IMR-90 (cell line): Measurements from ENCODE around the gene ACADS. TPM values are rescaled to one million over a fixed set of nuclear protein-coding genes. Genes with fewer than 3 reads are reported as not detected.

Experiments
- ATAC-seq: fragments of 200-7000 bp; cut with Tn5 transposase; 2 replicates; pipeline ENCODE4 v1.9.1; 2020; ENCODE audit warnings: low read depth, mild to moderate bottlenecking, moderate library complexity
- BruUV-seq: library from RNA; stranded (reverse); fragments of 400-500 nt; replicated peaks from 2 replicates; lab custom pipeline; 2021; lab: Mats Ljungman, UMichigan
- CTCF ChIA-PET: fragments of 300-600 bp; formaldehyde crosslinking; extraction: SDS; loops from one replicate; lab custom pipeline; 2021; ENCODE audit warnings: antibody characterized with exemption; lab: Yijun Ruan, JAX
- POLR2A ChIA-PET: fragments of 300-600 bp; sonication (Branson Sonifier 250); formaldehyde crosslinking; loops from one replicate; lab custom pipeline; 2022; ENCODE audit warnings: antibody characterized with exemption; ENCODE audit not compliant: unreplicated experiment; lab: Charles Lee
- DNase-seq: peaks from one replicate; pipeline ENCODE4 v3.0.0; 2013
- H2AFZ ChIP-seq: replicated peaks from 2 replicates; pipeline ENCODE3; 2013; ENCODE audit warnings: low read length, mild to moderate bottlenecking; ENCODE audit not compliant: poor library complexity
- H2AK5ac ChIP-seq: 2 replicates; pipeline ENCODE4 v1.6.1; 2013; ENCODE audit warnings: low read depth, low read length, inconsistent platforms
- H2AK9ac ChIP-seq: replicated peaks from 2 replicates; pipeline ENCODE3; 2013; ENCODE audit warnings: mild to moderate bottlenecking, low read depth, low read length, moderate library complexity; ENCODE audit not compliant: poor library complexity
- H2BK120ac ChIP-seq: 2 replicates; pipeline ENCODE4 v1.6.1; 2013; ENCODE audit warnings: low read depth, low read length, inconsistent platforms
- H2BK15ac ChIP-seq: 3 replicates; pipeline ENCODE4 v1.6.1; 2013; ENCODE audit warnings: low read depth, low read length, inconsistent platforms
- H2BK20ac ChIP-seq: 2 replicates; pipeline ENCODE4 v1.6.1; 2013; ENCODE audit warnings: low read depth, mild to moderate bottlenecking, inconsistent platforms, low read length, moderate library complexity
- H2BK5ac ChIP-seq: 2 replicates; pipeline ENCODE4 v1.6.1; 2013; ENCODE audit warnings: mild to moderate bottlenecking, low read depth, low read length, inconsistent platforms; ENCODE audit not compliant: poor library complexity, severe bottlenecking
- H3K14ac ChIP-seq: replicated peaks from 2 replicates; pipeline ENCODE4 v1.6.1; 2013; ENCODE audit warnings: low read depth, low read length, inconsistent platforms
- H3K18ac ChIP-seq: 2 replicates; pipeline ENCODE4 v1.6.1; 2013; ENCODE audit warnings: low read depth, low read length, control low read depth
- H3K23ac ChIP-seq: 2 replicates; pipeline ENCODE4 v1.6.1; 2013; ENCODE audit warnings: low read depth, low read length, inconsistent platforms
- H3K27ac ChIP-seq: 2 replicates; pipeline ENCODE4 v1.5.1; 2013; ENCODE audit warnings: mild to moderate bottlenecking, control low read depth, low read length; ENCODE audit not compliant: insufficient read depth
- H3K27me3 ChIP-seq: 2 replicates; pipeline ENCODE4 v1.6.1; 2013; ENCODE audit warnings: low read length; ENCODE audit not compliant: control insufficient read depth, insufficient read depth
- H3K36me3 ChIP-seq: 2 replicates; pipeline ENCODE4 v1.6.1; 2013; ENCODE audit warnings: low read length, mixed read lengths; ENCODE audit not compliant: control insufficient read depth, insufficient read depth
- H3K4ac ChIP-seq: 2 replicates; pipeline ENCODE4 v1.6.1; 2013; ENCODE audit warnings: low read depth, low read length, inconsistent platforms
- H3K4me1 ChIP-seq: 2 replicates; pipeline ENCODE4 v1.6.1; 2013; ENCODE audit warnings: low read length, mixed read lengths; ENCODE audit not compliant: control insufficient read depth, insufficient read depth
- H3K4me2 ChIP-seq: 2 replicates; pipeline ENCODE4 v1.6.1; 2013; ENCODE audit warnings: low read depth, mild to moderate bottlenecking, control low read depth, low read length, moderate library complexity
- H3K4me3 ChIP-seq: 2 replicates; pipeline ENCODE4 v1.5.1; 2013; ENCODE audit warnings: low read depth, mild to moderate bottlenecking, control low read depth, low read length, moderate library complexity; ENCODE audit not compliant: insufficient read depth
- H3K56ac ChIP-seq: 2 replicates; pipeline ENCODE4 v1.6.1; 2013; ENCODE audit warnings: low read length, inconsistent platforms; ENCODE audit not compliant: insufficient read depth; ENCODE audit errors: extremely low read depth
- H3K79me1 ChIP-seq, 2 experiments: 2 replicates each; pipeline ENCODE4 v1.6.1; 2013; ENCODE audit warnings: low read length in 2 of 2, inconsistent platforms in 1 of 2, low read depth in 1 of 2
- H3K9ac ChIP-seq: 2 replicates; pipeline ENCODE4 v1.6.1; 2013; ENCODE audit warnings: low read depth, low read length, control low read depth
- H3K9me1 ChIP-seq: 2 replicates; pipeline ENCODE4 v1.6.1; 2013; ENCODE audit warnings: low read length, inconsistent platforms; ENCODE audit not compliant: insufficient read depth
- H3K9me3 ChIP-seq: 2 replicates; pipeline ENCODE4 v1.6.1; 2013; ENCODE audit warnings: low read length; ENCODE audit not compliant: control insufficient read depth, insufficient read depth
- H4K20me1 ChIP-seq: 2 replicates; pipeline ENCODE4 v1.6.1; 2013; ENCODE audit warnings: low read length, inconsistent platforms; ENCODE audit not compliant: insufficient read depth
- H4K5ac ChIP-seq: 2 replicates; pipeline ENCODE4 v1.6.1; 2013; ENCODE audit warnings: mild to moderate bottlenecking, low read depth, low read length, control low read depth
- H4K8ac ChIP-seq, 2 experiments: 2 replicates each; pipeline ENCODE4 v1.6.1; 2013; ENCODE audit warnings: low read depth in 2 of 2, low read length in 2 of 2, control low read depth in 1 of 2, inconsistent platforms in 1 of 2
- H4K91ac ChIP-seq: 2 replicates; pipeline ENCODE4 v1.6.1; 2013; ENCODE audit warnings: low read depth, low read length, inconsistent platforms; ENCODE audit not compliant: insufficient read depth
- BHLHE40 ChIP-seq: fragments of 150-350 bp; IDR thresholded peaks from 2 replicates; pipeline ENCODE4 v1.6.1; 2016; ENCODE audit warnings: mild to moderate bottlenecking, low read depth, low read length
- CEBPB ChIP-seq: IDR thresholded peaks from 2 replicates; pipeline ENCODE4 v1.6.1; 2012; ENCODE audit warnings: low read depth, low read length, improper control_type of control experiment
- CHD1 ChIP-seq: IDR thresholded peaks from 2 replicates; pipeline ENCODE4 v1.6.1; 2012; ENCODE audit warnings: low read depth, low read length, improper control_type of control experiment
- FOS ChIP-seq: fragments of 150-350 bp; IDR thresholded peaks from 2 replicates; pipeline ENCODE4 v1.6.1; 2016; ENCODE audit warnings: low read depth, low read length
- MAFK ChIP-seq: IDR thresholded peaks from 2 replicates; pipeline ENCODE4 v1.6.1; 2012; ENCODE audit warnings: low read depth, low read length, improper control_type of control experiment
- MAZ ChIP-seq: IDR thresholded peaks from 2 replicates; pipeline ENCODE4 v1.6.1; 2012; ENCODE audit warnings: low read depth, mild to moderate bottlenecking, low read length, improper control_type of control experiment, moderate library complexity, borderline replicate concordance
- MXI1 ChIP-seq: IDR thresholded peaks from 2 replicates; pipeline ENCODE4 v1.6.1; 2012; ENCODE audit warnings: low read depth, mild to moderate bottlenecking, low read length, moderate library complexity, borderline replicate concordance
- NFE2L2 ChIP-seq: fragments of 150-350 bp; IDR thresholded peaks from 2 replicates; pipeline ENCODE4 v1.6.1; 2016; ENCODE audit warnings: low read depth, mild to moderate bottlenecking, low read length
- POLR2A ChIP-seq: IDR thresholded peaks from 2 replicates; pipeline ENCODE4 v1.6.1; 2012; ENCODE audit warnings: mild to moderate bottlenecking, low read depth, low read length
- RAD21 ChIP-seq: IDR thresholded peaks from 2 replicates; pipeline ENCODE4 v1.6.1; 2012; ENCODE audit warnings: low read length, improper control_type of control experiment
- RCOR1 ChIP-seq: IDR thresholded peaks from 2 replicates; pipeline ENCODE4 v1.6.1; 2012; ENCODE audit warnings: mild to moderate bottlenecking, low read length, improper control_type of control experiment; ENCODE audit not compliant: insufficient replicate concordance
- RFX5 ChIP-seq: IDR thresholded peaks from 2 replicates; pipeline ENCODE4 v1.8.0; 2012; ENCODE audit warnings: low read depth, mild to moderate bottlenecking, low read length, moderate library complexity
- SMC3 ChIP-seq: fragments of 150-350 bp; IDR thresholded peaks from 2 replicates; pipeline ENCODE4 v1.6.1; 2016; ENCODE audit warnings: low read depth, mild to moderate bottlenecking, antibody characterized with exemption, low read length, moderate library complexity
- WGBS, 2 experiments: methylation state at CpG; one replicate each; pipeline versions ENCODE4 v1.1.5 to v1.1.7; 2013; ENCODE audit warnings: missing lambda C conversion rate in 2 of 2; ENCODE audit not compliant: insufficient read length in 1 of 2; ENCODE audit errors: extremely low coverage in 2 of 2; 5-methylcytosine and 5-hydroxymethylcytosine counted together
- dilution Hi-C: fragments of 300-500 bp; cut with HindIII; formaldehyde crosslinking; loops from one replicate; pipeline ENCODE4 v1.14.3; 2018; ENCODE audit warnings: low sequenced_read_pairs; ENCODE audit not compliant: unreplicated experiment
- in situ Hi-C: fragments of 300-500 bp; cut with MboI; formaldehyde crosslinking; loops from 3 replicates; pipeline ENCODE4 v1.14.3; 2019; ENCODE audit warnings: low sequenced_read_pairs, inconsistent platforms, mixed read lengths
- intact Hi-C: fragments of 100-400 bp; cut with micrococcal nuclease; formaldehyde crosslinking; loops from 2 replicates; pipeline ENCODE4 v1.10.0; 2022
- polyA plus RNA-seq, 3 experiments: library from polyadenylated mRNA; depleted of rRNA; stranded (reverse); fragments of >200 nt; gene quantifications; 2 replicates each; pipeline ENCODE4 v1.2.3, GENCODE V29; 2012; ENCODE audit warnings: low replicate concordance in 1 of 3
- total RNA-seq: library from RNA; depleted of rRNA; stranded (reverse); fragments of >200 nt; gene quantifications from 2 replicates; pipeline ENCODE4 v1.2.3, GENCODE V29; 2012
- TF ChIP-seq, protein P1 (sequence below): conservative IDR thresholded peaks from 2 replicates; pipeline ENCODE4 v1.5.1; 2012; ENCODE audit warnings: mild to moderate bottlenecking, low read depth, low read length, improper control_type of control experiment
- TF ChIP-seq, protein P2 (sequence below): fragments of 150-350 bp; IDR thresholded peaks from 2 replicates; pipeline ENCODE4 v1.6.1; 2016; ENCODE audit warnings: low read depth, mild to moderate bottlenecking, low read length, moderate library complexity, borderline replicate concordance
- TF ChIP-seq, protein P3 (sequence below): fragments of 150-350 bp; IDR thresholded peaks from 2 replicates; pipeline ENCODE4 v1.6.1; 2017; ENCODE audit warnings: mild to moderate bottlenecking, antibody characterized with exemption, low read length, low read depth

The ACADS gene
- total and polyA plus RNA-seq, 2 of the 4 experiments (the other 2 are of a cell fraction): 2.9 to 5.5 TPM

DNA sequence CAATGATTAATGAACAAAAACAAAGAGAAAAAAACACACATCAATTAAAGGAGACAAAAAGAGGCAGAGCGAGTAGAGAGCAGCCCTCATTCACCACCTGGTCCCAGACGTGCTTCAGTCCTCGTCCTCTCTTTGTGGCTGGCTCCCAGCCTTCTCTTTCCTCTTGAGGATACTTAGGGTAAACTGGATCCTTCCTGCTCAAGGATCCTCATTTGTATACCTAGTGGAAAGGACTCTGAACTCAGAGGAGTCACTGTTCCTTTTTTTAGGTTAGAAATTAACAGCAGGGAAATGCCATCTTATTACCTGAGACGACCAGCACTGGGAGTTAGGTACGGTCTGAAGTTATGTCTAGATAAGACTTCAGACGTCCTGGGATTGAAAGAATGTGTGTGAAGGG, 29.0 kb upstream of the ACADS start:
- no peak overlapping the region for H2BK5ac ChIP-seq
- H3K4me1 ChIP-seq: peaks cover 3% of the 10 kb centered on the region
- ChIA-PET POLR2A (no interaction called here), CTCF (no interaction called here)
- H3K79me1 ChIP-seq: peaks cover 23 to 44% of the 10 kb centered on the region in 2 experiments
- no TSS peak for BruUV-seq
- H3K9me3 ChIP-seq: no peaks in the 10 kb centered on the region
- H3K27me3 ChIP-seq: no peaks in the 10 kb centered on the region
- TF ChIP-seq CEBPB (no peak), NFE2L2 (no peak), RCOR1 (no peak), MXI1 (no peak), SMC3 (no peak), FOS (no peak), POLR2A (no peak), MAZ (no peak), BHLHE40 (no peak), RAD21 (no peak), MAFK (no peak), CHD1 (no peak), RFX5 (no peak)
- TF ChIP-seq, protein P1, sequence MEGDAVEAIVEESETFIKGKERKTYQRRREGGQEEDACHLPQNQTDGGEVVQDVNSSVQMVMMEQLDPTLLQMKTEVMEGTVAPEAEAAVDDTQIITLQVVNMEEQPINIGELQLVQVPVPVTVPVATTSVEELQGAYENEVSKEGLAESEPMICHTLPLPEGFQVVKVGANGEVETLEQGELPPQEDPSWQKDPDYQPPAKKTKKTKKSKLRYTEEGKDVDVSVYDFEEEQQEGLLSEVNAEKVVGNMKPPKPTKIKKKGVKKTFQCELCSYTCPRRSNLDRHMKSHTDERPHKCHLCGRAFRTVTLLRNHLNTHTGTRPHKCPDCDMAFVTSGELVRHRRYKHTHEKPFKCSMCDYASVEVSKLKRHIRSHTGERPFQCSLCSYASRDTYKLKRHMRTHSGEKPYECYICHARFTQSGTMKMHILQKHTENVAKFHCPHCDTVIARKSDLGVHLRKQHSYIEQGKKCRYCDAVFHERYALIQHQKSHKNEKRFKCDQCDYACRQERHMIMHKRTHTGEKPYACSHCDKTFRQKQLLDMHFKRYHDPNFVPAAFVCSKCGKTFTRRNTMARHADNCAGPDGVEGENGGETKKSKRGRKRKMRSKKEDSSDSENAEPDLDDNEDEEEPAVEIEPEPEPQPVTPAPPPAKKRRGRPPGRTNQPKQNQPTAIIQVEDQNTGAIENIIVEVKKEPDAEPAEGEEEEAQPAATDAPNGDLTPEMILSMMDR: no peak
- TF ChIP-seq, protein P2, sequence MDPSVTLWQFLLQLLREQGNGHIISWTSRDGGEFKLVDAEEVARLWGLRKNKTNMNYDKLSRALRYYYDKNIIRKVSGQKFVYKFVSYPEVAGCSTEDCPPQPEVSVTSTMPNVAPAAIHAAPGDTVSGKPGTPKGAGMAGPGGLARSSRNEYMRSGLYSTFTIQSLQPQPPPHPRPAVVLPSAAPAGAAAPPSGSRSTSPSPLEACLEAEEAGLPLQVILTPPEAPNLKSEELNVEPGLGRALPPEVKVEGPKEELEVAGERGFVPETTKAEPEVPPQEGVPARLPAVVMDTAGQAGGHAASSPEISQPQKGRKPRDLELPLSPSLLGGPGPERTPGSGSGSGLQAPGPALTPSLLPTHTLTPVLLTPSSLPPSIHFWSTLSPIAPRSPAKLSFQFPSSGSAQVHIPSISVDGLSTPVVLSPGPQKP: no peak
- TF ChIP-seq, protein P3, sequence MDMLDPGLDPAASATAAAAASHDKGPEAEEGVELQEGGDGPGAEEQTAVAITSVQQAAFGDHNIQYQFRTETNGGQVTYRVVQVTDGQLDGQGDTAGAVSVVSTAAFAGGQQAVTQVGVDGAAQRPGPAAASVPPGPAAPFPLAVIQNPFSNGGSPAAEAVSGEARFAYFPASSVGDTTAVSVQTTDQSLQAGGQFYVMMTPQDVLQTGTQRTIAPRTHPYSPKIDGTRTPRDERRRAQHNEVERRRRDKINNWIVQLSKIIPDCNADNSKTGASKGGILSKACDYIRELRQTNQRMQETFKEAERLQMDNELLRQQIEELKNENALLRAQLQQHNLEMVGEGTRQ: no peak
- no peak overlapping the region for H2BK20ac ChIP-seq
- no peak overlapping the region for H3K4ac ChIP-seq
- intact Hi-C loops (no loop called here), dilution Hi-C loops (no loop called here), in situ Hi-C loops (no loop called here)
- no peak overlapping the region for H3K4me2 ChIP-seq
- no peak overlapping the region for H3K27ac ChIP-seq
- no peak for DNase-seq
- no peak overlapping the region for H2AK9ac ChIP-seq
- peaks cover 38% of the 10 kb centered on the region for H4K20me1 ChIP-seq
- no peak overlapping the region for H2BK15ac ChIP-seq
- no peak for ATAC-seq
- no peak overlapping the region for H3K4me3 ChIP-seq
- no peak overlapping the region for H4K8ac ChIP-seq
- H3K14ac ChIP-seq: no peak overlapping the region
- no peak overlapping the region for H3K56ac ChIP-seq
- no peak overlapping the region for H4K5ac ChIP-seq
- no peak overlapping the region for H3K18ac ChIP-seq
- 83% methylated on average over 2 of the region's 6 CpGs; no CpG with 5 or more reads in 1 of the 2 experiments for WGBS, 2 experiments
- H2BK120ac ChIP-seq: no peak overlapping the region
- H2AFZ ChIP-seq: no peak overlapping the region
- H3K23ac ChIP-seq: no peak overlapping the region
- H3K36me3 ChIP-seq: peaks cover 53% of the 10 kb centered on the region
- no peak overlapping the region for H2AK5ac ChIP-seq
- no peak overlapping the region for H4K91ac ChIP-seq
- H3K9ac ChIP-seq: no peak overlapping the region
- H3K9me1 ChIP-seq: peaks cover 24% of the 10 kb centered on the region
